Smooth muscle cell (in vitro differentiated cells): Measurements from ENCODE around the gene NPAS3. TPM values are rescaled to one million over a fixed set of nuclear protein-coding genes. Genes with fewer than 3 reads are reported as not detected.

Experiments used
- DNase-seq: peaks from one replicate; lab custom pipeline; 2025; ENCODE audit not compliant: unreplicated experiment; lab: John Stamatoyannopoulos, UW
- H2AFZ ChIP-seq: fragments of 200-600 bp; sonication (generic); 2 replicates; pipeline ENCODE4 v1.6.0; 2016; ENCODE audit warnings: antibody characterized with exemption, low read depth, mild to moderate bottlenecking
- H3F3A ChIP-seq: fragments of 200-600 bp; sonication (generic); 2 replicates; pipeline ENCODE4 v1.6.0; 2017; ENCODE audit warnings: antibody characterized with exemption, low read depth
- H3K27ac ChIP-seq: fragments of 200-600 bp; sonication (generic); 2 replicates; pipeline ENCODE4 v1.5.1; 2016; ENCODE audit warnings: low read depth, mild to moderate bottlenecking
- H3K27me3 ChIP-seq: fragments of 200-600 bp; sonication (generic); 2 replicates; pipeline ENCODE4 v1.6.1; 2016; ENCODE audit warnings: low read depth, mild to moderate bottlenecking
- H3K36me3 ChIP-seq: fragments of 200-600 bp; sonication (generic); 2 replicates; pipeline ENCODE4 v1.5.1; 2016; ENCODE audit warnings: low read depth
- H3K4me1 ChIP-seq: fragments of 200-600 bp; sonication (generic); 2 replicates; pipeline ENCODE4 v1.5.1; 2016; ENCODE audit warnings: low read depth
- H3K4me2 ChIP-seq: fragments of 200-600 bp; sonication (generic); 2 replicates; pipeline ENCODE4 v1.6.0; 2016; ENCODE audit warnings: mild to moderate bottlenecking
- H3K4me3 ChIP-seq: fragments of 200-600 bp; sonication (generic); 2 replicates; pipeline ENCODE4 v1.5.1; 2016; ENCODE audit warnings: mild to moderate bottlenecking
- H3K79me2 ChIP-seq: fragments of 200-600 bp; sonication (generic); 2 replicates; pipeline ENCODE4 v1.6.0; 2016; ENCODE audit warnings: low read depth, mild to moderate bottlenecking
- H3K9ac ChIP-seq: fragments of 200-600 bp; sonication (generic); 2 replicates; pipeline ENCODE4 v1.6.0; 2016; ENCODE audit warnings: low read depth
- H3K9me3 ChIP-seq: fragments of 200-600 bp; sonication (generic); replicated peaks from 2 replicates; pipeline ENCODE4 v1.5.1; 2016; ENCODE audit warnings: low read depth
- H4K20me1 ChIP-seq: fragments of 200-600 bp; sonication (generic); 2 replicates; pipeline ENCODE4 v1.6.0; 2016; ENCODE audit warnings: low read depth
- CTCF ChIP-seq: fragments of 200-600 bp; sonication (generic); IDR thresholded peaks from 2 replicates; pipeline ENCODE4 v1.5.1; 2017; ENCODE audit warnings: borderline replicate concordance, mild to moderate bottlenecking, antibody characterized with exemption; ENCODE audit not compliant: insufficient read depth, poor library complexity, severe bottlenecking
- WGBS: methylation state at CpG from one replicate; pipeline ENCODE4 v1.1.7; 2016; ENCODE audit warnings: low lambda C conversion rate; 5-methylcytosine and 5-hydroxymethylcytosine counted together
- polyA plus RNA-seq: library from polyadenylated mRNA; unstranded; fragments of >200 nt; fragmentation: Nextera tagmentation; extraction: Ambion mirVana; gene quantifications from 2 replicates; pipeline ENCODE4 v1.2.1, GENCODE V29; 2016
- total RNA-seq: library from RNA; depleted of rRNA; stranded (reverse); fragments of >200 nt; gene quantifications from 2 replicates; pipeline ENCODE4 v1.2.3, GENCODE V29; 2014

NPAS3 gene
- total and polyA plus RNA-seq, 2 experiments from 2014 or later = 0.79 to 2.0 TPM

DNA sequence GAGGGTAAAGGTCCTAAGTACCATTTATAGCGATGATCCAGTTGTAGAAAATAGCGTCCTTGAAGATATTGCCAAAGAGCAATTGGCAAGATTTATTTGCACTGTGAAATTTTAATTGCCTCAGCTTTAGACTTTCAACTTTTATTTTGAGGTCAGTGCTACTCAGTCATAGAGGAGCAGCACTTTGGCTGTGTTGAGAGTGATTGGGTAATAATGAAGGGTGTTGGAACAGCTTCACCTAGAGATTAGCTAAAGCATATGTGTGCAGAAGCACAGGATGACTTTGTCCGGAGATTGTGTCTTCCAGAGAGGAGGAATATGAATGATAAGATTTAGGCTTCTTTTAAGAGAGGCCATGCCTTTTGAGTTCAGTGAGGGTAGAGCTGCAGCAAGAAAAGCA lies 164.8 kb downstream of the NPAS3 start:
- Histone ChIP-seq H3K79me2 (no peaks in the 10 kb centered on the region), H3K36me3 (no peaks in the 10 kb centered on the region), H3K27ac (no peak overlapping the region), H3K27me3 (no peaks in the 10 kb centered on the region), H2AFZ (no peak overlapping the region), H4K20me1 (no peaks in the 10 kb centered on the region), H3K9ac (no peak overlapping the region), H3K4me1 (no peaks in the 10 kb centered on the region), H3K9me3 (no peaks in the 10 kb centered on the region), H3K4me3 (no peak overlapping the region), H3F3A (no peaks in the 10 kb centered on the region), H3K4me2 (no peak overlapping the region)
- no peak for TF ChIP-seq CTCF
- WGBS = 88% methylated on average over 3 of the region's 3 CpGs
- DNase-seq = no peak

GRCh38 chr14:33103966-33104365 lies 165.3 kb downstream of the NPAS3 start:
- Histone ChIP-seq H3K9me3 (no peaks in the 10 kb centered on the region), H3K36me3 (no peaks in the 10 kb centered on the region), H2AFZ (no peak overlapping the region), H3K79me2 (no peaks in the 10 kb centered on the region), H3K27ac (no peak overlapping the region), H3K4me2 (no peak overlapping the region), H3K4me3 (no peak overlapping the region), H4K20me1 (no peaks in the 10 kb centered on the region), H3K9ac (no peak overlapping the region), H3K27me3 (no peaks in the 10 kb centered on the region), H3K4me1 (no peaks in the 10 kb centered on the region), H3F3A (no peaks in the 10 kb centered on the region)
- 82% methylated on average over 2 of the region's 2 CpGs for WGBS
- no peak for TF ChIP-seq CTCF
- DNase-seq = no peak

- no peaks in the 10 kb centered on the region for H3K27me3 ChIP-seq
- H3K27ac ChIP-seq = no peak overlapping the region
- no peak overlapping the region for H3K4me2 ChIP-seq
- DNase-seq = no peak
- no peak for TF ChIP-seq CTCF
- no peaks in the 10 kb centered on the region for H3K36me3 ChIP-seq
- H3K4me3 ChIP-seq = no peak overlapping the region
- no peak overlapping the region for H3K9ac ChIP-seq
- no peak overlapping the region for H2AFZ ChIP-seq
- WGBS = 71% methylated on average over 8 of the region's 8 CpGs
- no peaks in the 10 kb centered on the region for H3K79me2 ChIP-seq
- H3K9me3 ChIP-seq = no peaks in the 10 kb centered on the region
- no peaks in the 10 kb centered on the region for H3F3A ChIP-seq
- H3K4me1 ChIP-seq = no peaks in the 10 kb centered on the region
- no peaks in the 10 kb centered on the region for H4K20me1 ChIP-seq
Measured at GRCh38 chr14:33110737-33111443, 172.2 kb downstream of the NPAS3 start.

DNA sequence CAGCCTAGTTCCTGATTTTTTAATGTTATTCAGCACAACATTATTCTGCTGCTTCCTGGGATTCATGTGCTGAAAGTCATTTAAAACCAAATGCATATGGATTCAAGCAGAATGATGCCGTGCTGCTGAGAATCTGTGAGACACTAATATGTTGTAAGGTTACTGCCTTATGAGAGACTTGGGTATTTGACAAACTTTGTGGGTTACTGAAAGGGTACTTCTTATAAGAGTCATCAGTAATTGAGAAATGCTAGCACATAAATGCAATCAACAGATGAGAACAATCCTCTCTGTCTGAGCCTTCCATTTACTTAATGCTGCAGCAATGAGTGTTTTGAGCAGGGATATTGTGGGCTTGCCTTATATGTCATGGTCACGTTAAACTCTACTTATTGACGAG lies 175.7 kb downstream of the NPAS3 start:
- no peak overlapping the region for H3K4me2 ChIP-seq
- no peaks in the 10 kb centered on the region for H3K9me3 ChIP-seq
- no peak overlapping the region for H3K4me3 ChIP-seq
- no peak overlapping the region for H3K27ac ChIP-seq
- H3K9ac ChIP-seq = no peak overlapping the region
- DNase-seq = no peak
- H3K79me2 ChIP-seq = no peaks in the 10 kb centered on the region
- no peaks in the 10 kb centered on the region for H3F3A ChIP-seq
- H3K4me1 ChIP-seq = no peaks in the 10 kb centered on the region
- no peak overlapping the region for H2AFZ ChIP-seq
- no peaks in the 10 kb centered on the region for H3K27me3 ChIP-seq
- no peaks in the 10 kb centered on the region for H4K20me1 ChIP-seq
- WGBS = 54% methylated on average over 3 of the region's 3 CpGs
- H3K36me3 ChIP-seq = no peaks in the 10 kb centered on the region
- no peak for TF ChIP-seq CTCF
